A204.1 (cell line): Measurements from ENCODE around the gene WDR1.

ENCODE experiments used
- FAIRE-seq: peaks from 2 replicates; lab custom pipeline; 2012; peaks lifted over from hg19 to GRCh38; lab: Jason Lieb, UNC

WDR1 gene

GRCh38 chr4:10036807-10037342 is 79.7 kb downstream of the WDR1 start:
- no peak for FAIRE-seq

GRCh38 chr4:10035130-10035529 is 81.5 kb downstream of the WDR1 start:
- no peak for FAIRE-seq

GRCh38 chr4:10034612-10035104 is 81.9 kb downstream of the WDR1 start:
- no peak for FAIRE-seq

GRCh38 chr4:10034136-10034535 is 82.5 kb downstream of the WDR1 start:
- no peak for FAIRE-seq

GRCh38 chr4:10033191-10033881 is 83.3 kb downstream of the WDR1 start:
- no peak for FAIRE-seq

GRCh38 chr4:10032625-10033024 is 84.0 kb downstream of the WDR1 start:
- FAIRE-seq, result no peak

GRCh38 chr4:10031668-10032590 is 84.7 kb downstream of the WDR1 start:
- no peak for FAIRE-seq

GRCh38 chr4:10030972-10031667 is 85.5 kb downstream of the WDR1 start:
- no peak for FAIRE-seq

GRCh38 chr4:10029403-10029802 is 87.2 kb downstream of the WDR1 start:
- no peak for FAIRE-seq

GRCh38 chr4:10028910-10029309 is 87.7 kb downstream of the WDR1 start:
- no peak for FAIRE-seq

- FAIRE-seq, result no peak
Observed at GRCh38 chr4:10026485-10026884, 90.1 kb downstream of the WDR1 start.

- FAIRE-seq, result no peak
Observed at GRCh38 chr4:10025230-10025806, 91.3 kb downstream of the WDR1 start.
